Measurements from ENCODE around the gene CYTIP. TPM values are rescaled to one million over a fixed set of nuclear protein-coding genes. Genes with fewer than 3 reads are reported as not detected.
A peak's percentile ranks its signal among the peaks of the same experiment; 100 is the strongest.

CYTIP gene
- total and polyA plus RNA-seq, 2 of the 4 experiments (the other 2 are of a cell fraction): not detected

- H3K9me1 ChIP-seq (ENCODE audit: insufficient read depth, low read length): no peaks in the 10 kb centered on the region
- no peak overlapping the region for H2AK9ac ChIP-seq (replicated peaks; ENCODE audit: low read depth, low read length, poor library complexity)
- no peak overlapping the region for H2BK15ac ChIP-seq (ENCODE audit: low read depth, low read length)
- dilution Hi-C loops (cut with HindIII; ENCODE audit: low sequenced_read_pairs, unreplicated experiment): no loop called here
- TF ChIP-seq RCOR1 (IDR thresholded peaks at IDR 0.05; ENCODE audit: insufficient replicate concordance, low read length) (no peak), CEBPB (IDR thresholded peaks at IDR 0.05; ENCODE audit: low read depth, low read length) (no peak), FOS (IDR thresholded peaks at IDR 0.05; ENCODE audit: low read depth, low read length) (no peak), ELK1 (IDR thresholded peaks at IDR 0.05; ENCODE audit: borderline replicate concordance, low read depth, low read length) (no peak), RFX5 (IDR thresholded peaks at IDR 0.05; ENCODE audit: low read depth, low read length) (no peak), MAFK (IDR thresholded peaks at IDR 0.05; ENCODE audit: low read depth, low read length) (no peak), CTCF (conservative IDR thresholded peaks at IDR 0.05; ENCODE audit: low read depth, low read length) (no peak), POLR2A (IDR thresholded peaks at IDR 0.05; ENCODE audit: low read depth, low read length) (no peak), USF2 (IDR thresholded peaks at IDR 0.05; ENCODE audit: low read depth, low read length) (no peak), NFE2L2 (IDR thresholded peaks at IDR 0.05; ENCODE audit: low read depth, low read length) (no peak), RAD21 (IDR thresholded peaks at IDR 0.05; ENCODE audit: low read length) (no peak), MAZ (IDR thresholded peaks at IDR 0.05; ENCODE audit: borderline replicate concordance, low read depth, low read length) (no peak), BHLHE40 (IDR thresholded peaks at IDR 0.05; ENCODE audit: low read depth, low read length) (no peak), CHD1 (IDR thresholded peaks at IDR 0.05; ENCODE audit: low read depth, low read length) (no peak), SMC3 (IDR thresholded peaks at IDR 0.05; ENCODE audit: low read depth, low read length) (no peak), MXI1 (IDR thresholded peaks at IDR 0.05; ENCODE audit: borderline replicate concordance, low read depth, low read length) (no peak)
- no peak overlapping the region for H4K8ac ChIP-seq (ENCODE audit: low read depth in 2 of 2, low read length in 2 of 2)
- H3K14ac ChIP-seq (replicated peaks; ENCODE audit: low read depth, low read length): no peak overlapping the region
- no peak overlapping the region for H3K56ac ChIP-seq (ENCODE audit: extremely low read depth, insufficient read depth, low read length)
- H3K4ac ChIP-seq (ENCODE audit: low read depth, low read length): no peak overlapping the region
- no peaks in the 10 kb centered on the region; the same call in 1 of the 2 replicates for H3K4me1 ChIP-seq (ENCODE audit: control insufficient read depth, insufficient read depth, low read length)
- H3K9ac ChIP-seq (ENCODE audit: low read depth, low read length): no peak overlapping the region
- H2BK5ac ChIP-seq (ENCODE audit: low read depth, low read length, poor library complexity, severe bottlenecking): no peak overlapping the region
- no peaks in the 10 kb centered on the region for H3K27me3 ChIP-seq (ENCODE audit: control insufficient read depth, insufficient read depth, low read length)
- CTCF ChIA-PET: no interaction called here
- H3K79me1 ChIP-seq (ENCODE audit: low read depth in 1 of 2, low read length in 2 of 2): no peaks in the 10 kb centered on the region
- H4K5ac ChIP-seq (ENCODE audit: low read depth, low read length): no peak overlapping the region
- H4K91ac ChIP-seq (ENCODE audit: insufficient read depth, low read depth, low read length): no peak overlapping the region; the same call in 1 of the 2 replicates
- H3K27ac ChIP-seq (ENCODE audit: insufficient read depth, low read length): no peak overlapping the region
- no peak overlapping the region for H2AFZ ChIP-seq (replicated peaks; ENCODE audit: low read length, poor library complexity)
- intact Hi-C loops (cut with micrococcal nuclease): no loop called here
- no peak overlapping the region for H3K4me2 ChIP-seq (ENCODE audit: low read depth, low read length)
- POLR2A ChIA-PET (ENCODE audit: unreplicated experiment): no interaction called here
- no TSS peak for BruUV-seq (replicated peaks)
- H3K23ac ChIP-seq (ENCODE audit: low read depth, low read length): no peak overlapping the region
- DNase-seq: no peak
- no peaks in the 10 kb centered on the region for H4K20me1 ChIP-seq (ENCODE audit: insufficient read depth, low read length)
- H3K9me3 ChIP-seq (ENCODE audit: control insufficient read depth, insufficient read depth, low read length): no peaks in the 10 kb centered on the region
- WGBS, 2 experiments (ENCODE audit: extremely low coverage in 2 of 2, insufficient read length in 1 of 2): 94% methylated on average over 2 of the region's 3 CpGs; no CpG with 5 or more reads in 1 of the 2 experiments
- H2BK20ac ChIP-seq (ENCODE audit: low read depth, low read length): no peak overlapping the region; the same call in 1 of the 2 replicates
- H3K4me3 ChIP-seq (ENCODE audit: insufficient read depth, low read depth, low read length): no peak overlapping the region
- H3K36me3 ChIP-seq (ENCODE audit: control insufficient read depth, insufficient read depth, low read length): no peaks in the 10 kb centered on the region
- H3K18ac ChIP-seq (ENCODE audit: low read depth, low read length): no peak overlapping the region
- peak overlapping the region; percentile 32; the same call in 1 of the 2 replicates for H2BK120ac ChIP-seq (ENCODE audit: low read depth, low read length)
- H2AK5ac ChIP-seq (ENCODE audit: low read depth, low read length): no peak overlapping the region
- no peak for ATAC-seq (ENCODE audit: low read depth)
- in situ Hi-C loops (cut with MboI; ENCODE audit: low sequenced_read_pairs): no loop called here
Measured at GRCh38 chr2:157471078-157471477, 27.2 kb upstream of the CYTIP start.
